DMS53 treated with DMSO at 0.1 percent for 48 hours (cell line): Measurements from ENCODE around the gene TMUB1.

Source experiments
- DNase-seq: peaks from one replicate; lab custom pipeline; 2025; ENCODE audit not compliant: unreplicated experiment; lab: John Stamatoyannopoulos, UW

TMUB1 gene

GRCh38 chr7:151086802-151087244 is 3.5 kb upstream of the TMUB1 start:
- DNase-seq = no peak

- DNase-seq = peak; percentile 91
Measured at GRCh38 chr7:151085691-151086620, 2.7 kb upstream of the TMUB1 start, which contains the start of gene AGAP3. TSS of gene AGAP3 (plus strand) at chr7:151086475. CDS start at chr7:151086742, 267 bp downstream.

GRCh38 chr7:151085329-151085690 is 2.0 kb upstream of the TMUB1 start:
- no peak for DNase-seq

- DNase-seq = no peak
Measured at GRCh38 chr7:151083824-151084160, 499 bp upstream of the TMUB1 start.

- DNase-seq = no peak
Measured at GRCh38 chr7:151082141-151083070, 887 bp downstream of the TMUB1 start.

GRCh38 chr7:151081170-151082101 is 1.9 kb downstream of the TMUB1 start:
- DNase-seq = peak; percentile 44

- peak; percentile 94 for DNase-seq
Measured at GRCh38 chr7:151080522-151081169, 2.6 kb downstream of the TMUB1 start, which contains the start of gene FASTK. TSS of gene FASTK (minus strand) at chr7:151080809. CDS start at chr7:151080766, 43 bp downstream.

GRCh38 chr7:151080067-151080521 is 3.2 kb downstream of the TMUB1 start:
- peak; percentile 27 for DNase-seq

- DNase-seq = no peak
Measured at GRCh38 chr7:151079199-151079910, 3.9 kb downstream of the TMUB1 start.

- no peak for DNase-seq
Measured at GRCh38 chr7:151078233-151079040, 4.9 kb downstream of the TMUB1 start.

GRCh38 chr7:151077705-151078232 is 5.5 kb downstream of the TMUB1 start:
- DNase-seq = no peak

GRCh38 chr7:151076863-151077704 is 6.2 kb downstream of the TMUB1 start:
- peak; percentile 5 for DNase-seq

- no peak for DNase-seq
Measured at GRCh38 chr7:151075978-151076426, 7.3 kb downstream of the TMUB1 start.

GRCh38 chr7:151075662-151075971 is 7.7 kb downstream of the TMUB1 start:
- no peak for DNase-seq

GRCh38 chr7:151074817-151075661 is 8.3 kb downstream of the TMUB1 start:
- no peak for DNase-seq

- no peak for DNase-seq
Measured at GRCh38 chr7:151073990-151074389, 9.3 kb downstream of the TMUB1 start.
